Panc1 (cell line): ENCODE measurements around the gene CAMK1G. TPM values are rescaled to one million over a fixed set of nuclear protein-coding genes. Genes with fewer than 3 reads are reported as not detected.

Experiments used
- ATAC-seq: fragments of 200-7000 bp; cut with Tn5 transposase; 2 replicates; pipeline ENCODE4 v1.9.1; 2020; ENCODE audit warnings: mild to moderate bottlenecking, moderate library complexity
- BruUV-seq: library from RNA; stranded (reverse); fragments of 400-500 nt; replicated peaks from 2 replicates; lab custom pipeline; 2021; lab: Mats Ljungman, UMichigan
- CTCF ChIA-PET: fragments of 300-600 bp; sonication (Branson Sonifier 250); formaldehyde crosslinking; loops from one replicate; lab custom pipeline; 2022; ENCODE audit warnings: antibody characterized with exemption; lab: Charles Lee
- POLR2A ChIA-PET: fragments of 300-600 bp; sonication (Branson Sonifier 250); formaldehyde crosslinking; loops from one replicate; lab custom pipeline; 2022; ENCODE audit warnings: antibody characterized with exemption; lab: Charles Lee
- DNase-seq: peaks from one replicate; pipeline ENCODE4 v3.0.0-alpha.2; 2010; ENCODE audit warnings: low read depth, low spot score
- H3K27ac ChIP-seq: 2 replicates; pipeline ENCODE4 v1.5.1; 2011; ENCODE audit warnings: mild to moderate bottlenecking, low read length, inconsistent platforms
- H3K27me3 ChIP-seq: fragments of 200-500 bp; sonication (Bioruptor generic); 2 replicates; pipeline ENCODE4 v1.6.0; 2014; ENCODE audit warnings: low read length, inconsistent platforms; ENCODE audit not compliant: control insufficient read depth, insufficient read depth
- H3K36me3 ChIP-seq: fragments of 200-500 bp; sonication (Bioruptor generic); 2 replicates; pipeline ENCODE4 v1.5.1; 2014; ENCODE audit warnings: inconsistent platforms, mild to moderate bottlenecking, low read length, moderate library complexity; ENCODE audit not compliant: control insufficient read depth, insufficient read depth
- H3K4me1 ChIP-seq: 2 replicates; pipeline ENCODE4 v1.5.1; 2011; ENCODE audit warnings: inconsistent platforms, mild to moderate bottlenecking, low read length, moderate library complexity; ENCODE audit not compliant: control insufficient read depth, insufficient read depth
- H3K4me3 ChIP-seq, 2 experiments: 2 replicates each; pipeline ENCODE4 v1.5.1; 2011 to 2012; ENCODE audit warnings: low read depth in 2 of 2, low read length in 2 of 2, mild to moderate bottlenecking in 2 of 2, inconsistent platforms in 1 of 2, moderate library complexity in 1 of 2
- H3K9me3 ChIP-seq: fragments of 200-500 bp; sonication (Bioruptor generic); 2 replicates; pipeline ENCODE4 v1.5.1; 2014; ENCODE audit warnings: low read depth, mild to moderate bottlenecking, inconsistent platforms, low read length, moderate library complexity; ENCODE audit not compliant: control insufficient read depth, insufficient read depth
- CTCF ChIP-seq: fragments of 450-650 bp; IDR thresholded peaks from 2 replicates; pipeline ENCODE4 v1.5.1; 2017; ENCODE audit warnings: mild to moderate bottlenecking
- POLR2AphosphoS5 ChIP-seq: IDR thresholded peaks from 2 replicates; pipeline ENCODE4 v1.6.1; 2012; ENCODE audit warnings: mild to moderate bottlenecking, low read depth, low read length, moderate library complexity
- REST ChIP-seq, 2 experiments: IDR thresholded peaks; 2 replicates each; pipeline ENCODE4 v1.6.1; 2011 to 2012; ENCODE audit warnings: low read depth in 2 of 2, control low read depth in 1 of 2, low read length in 1 of 2, mild to moderate bottlenecking in 1 of 2, moderate library complexity in 1 of 2; ENCODE audit not compliant: insufficient read depth in 1 of 2
- SIN3A ChIP-seq: IDR thresholded peaks from 2 replicates; pipeline ENCODE4 v1.6.1; 2012; ENCODE audit warnings: low read depth, mild to moderate bottlenecking, low read length, moderate library complexity, borderline replicate concordance; ENCODE audit not compliant: insufficient read depth
- TCF7L2 ChIP-seq: IDR thresholded peaks from 2 replicates; pipeline ENCODE4 v1.6.1; 2011; ENCODE audit warnings: mild to moderate bottlenecking, low read depth, low read length, inconsistent platforms
- in situ Hi-C: cut with HindIII; loops from 2 replicates; pipeline ENCODE4 v1.10.0; 2016; ENCODE audit warnings: low sequenced_read_pairs, low pct_unique_long_range_greater_than_20kb
- intact Hi-C: fragments of 100-400 bp; cut with micrococcal nuclease; formaldehyde crosslinking; loops from one replicate; pipeline ENCODE4 v1.10.0; 2022; ENCODE audit not compliant: unreplicated experiment
- total RNA-seq: library from RNA; stranded (reverse); gene quantifications from one replicate; pipeline ENCODE4 v1.2.1, GENCODE V29; 2021; ENCODE audit not compliant: unreplicated experiment

Gene CAMK1G
- total RNA-seq, 1 experiment from 2014 or later: not detected

GRCh38 chr1:209651138-209651587 lies 67.6 kb downstream of the CAMK1G start:
- CTCF ChIA-PET: no interaction called here
- Histone ChIP-seq H3K27ac (no peak overlapping the region), H3K4me1 (peaks cover 5% of the 10 kb centered on the region), H3K36me3 (no peaks in the 10 kb centered on the region), H3K4me3 (no peak overlapping the region), H3K27me3 (no peaks in the 10 kb centered on the region), H3K9me3 (no peaks in the 10 kb centered on the region)
- intact Hi-C loops: no loop called here
- TF ChIP-seq REST (IDR thresholded peaks at IDR 0.05; ENCODE audit: insufficient read depth in 1 of 2, low read depth in 2 of 2, low read length in 1 of 2) (no peak), SIN3A (no peak), CTCF (no peak), TCF7L2 (no peak), POLR2AphosphoS5 (no peak)
- in situ Hi-C loops: no loop called here
- POLR2A ChIA-PET: no interaction called here
- BruUV-seq: no TSS peak
- ATAC-seq: peak; percentile 74
- DNase-seq: no peak

GRCh38 chr1:209652121-209652735 lies 68.7 kb downstream of the CAMK1G start, which contains the start of gene LAMB3:
Gene LAMB3, minus strand, starts transcription at chr1:209652425. Its CDS starts 1,481 bp downstream, at chr1:209650944.
- DNase-seq: no peak
- ChIA-PET CTCF (no interaction called here), POLR2A (no interaction called here)
- H3K36me3 ChIP-seq: no peaks in the 10 kb centered on the region
- H3K9me3 ChIP-seq: no peaks in the 10 kb centered on the region
- intact Hi-C loops: no loop called here
- no peaks in the 10 kb centered on the region for H3K27me3 ChIP-seq
- TF ChIP-seq CTCF (no peak), REST (IDR thresholded peaks at IDR 0.05; ENCODE audit: insufficient read depth in 1 of 2, low read depth in 2 of 2, low read length in 1 of 2) (no peak), POLR2AphosphoS5 (no peak), SIN3A (no peak), TCF7L2 (no peak)
- H3K4me3 ChIP-seq: no peak within 1 kb of the TSS
- H3K4me1 ChIP-seq: peaks cover 5% of the 10 kb centered on the region
- no peak within 1 kb of the TSS for H3K27ac ChIP-seq
- BruUV-seq: no TSS peak
- in situ Hi-C loops: no loop called here
- no peak for ATAC-seq
